ENCODE data around the gene PDE4D. TPM values are rescaled to one million over a fixed set of nuclear protein-coding genes. Genes with fewer than 3 reads are reported as not detected.

PDE4D gene
- total RNA-seq, 1 donor from 2014 or later, result 39.2 TPM

DNA sequence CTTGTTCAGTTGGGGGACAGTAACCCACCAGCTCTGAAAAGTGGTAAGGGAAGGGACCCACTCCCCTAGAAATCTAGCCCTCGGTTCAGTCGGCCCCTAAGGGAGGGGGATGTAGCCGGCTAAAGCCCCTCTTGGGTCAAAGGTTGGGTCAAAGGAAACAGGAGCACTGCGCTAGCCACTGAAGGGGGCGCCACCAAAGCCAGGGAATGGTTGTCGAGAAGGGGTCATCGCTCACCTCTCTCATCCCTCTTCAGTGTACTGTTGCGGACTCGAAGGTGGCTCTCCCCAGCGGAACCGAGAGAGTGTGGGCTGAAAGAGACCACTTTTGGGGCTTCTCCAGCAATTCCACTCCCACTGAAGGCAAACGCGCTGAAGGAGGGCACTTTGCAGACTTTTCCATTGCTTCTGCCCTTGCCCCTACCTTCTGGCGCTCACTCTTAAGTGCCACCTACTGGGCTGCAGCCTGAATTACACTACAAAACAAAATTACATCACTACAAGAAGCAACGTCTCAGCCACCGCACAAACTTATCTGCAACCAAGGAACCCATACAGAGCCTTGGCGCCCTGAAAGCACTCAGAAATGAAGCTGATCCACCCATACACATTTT, 396.9 kb downstream of the PDE4D start:
- Histone ChIP-seq H3K27me3 (ENCODE audit: control insufficient read depth, insufficient read depth, low read length) (no peaks in the 10 kb centered on the region), H3K36me3 (ENCODE audit: control insufficient read depth, insufficient read depth, low read length) (no peaks in the 10 kb centered on the region), H3K4me3 (ENCODE audit: low read depth, low read length) (no peak overlapping the region)
- TF ChIP-seq, protein P1, sequence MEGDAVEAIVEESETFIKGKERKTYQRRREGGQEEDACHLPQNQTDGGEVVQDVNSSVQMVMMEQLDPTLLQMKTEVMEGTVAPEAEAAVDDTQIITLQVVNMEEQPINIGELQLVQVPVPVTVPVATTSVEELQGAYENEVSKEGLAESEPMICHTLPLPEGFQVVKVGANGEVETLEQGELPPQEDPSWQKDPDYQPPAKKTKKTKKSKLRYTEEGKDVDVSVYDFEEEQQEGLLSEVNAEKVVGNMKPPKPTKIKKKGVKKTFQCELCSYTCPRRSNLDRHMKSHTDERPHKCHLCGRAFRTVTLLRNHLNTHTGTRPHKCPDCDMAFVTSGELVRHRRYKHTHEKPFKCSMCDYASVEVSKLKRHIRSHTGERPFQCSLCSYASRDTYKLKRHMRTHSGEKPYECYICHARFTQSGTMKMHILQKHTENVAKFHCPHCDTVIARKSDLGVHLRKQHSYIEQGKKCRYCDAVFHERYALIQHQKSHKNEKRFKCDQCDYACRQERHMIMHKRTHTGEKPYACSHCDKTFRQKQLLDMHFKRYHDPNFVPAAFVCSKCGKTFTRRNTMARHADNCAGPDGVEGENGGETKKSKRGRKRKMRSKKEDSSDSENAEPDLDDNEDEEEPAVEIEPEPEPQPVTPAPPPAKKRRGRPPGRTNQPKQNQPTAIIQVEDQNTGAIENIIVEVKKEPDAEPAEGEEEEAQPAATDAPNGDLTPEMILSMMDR (IDR thresholded peaks at IDR 0.05; ENCODE audit: insufficient read depth, low read length, poor library complexity, severe bottlenecking), result peak; percentile 22
- no peak for DNase-seq (ENCODE audit: low read depth)

DNA sequence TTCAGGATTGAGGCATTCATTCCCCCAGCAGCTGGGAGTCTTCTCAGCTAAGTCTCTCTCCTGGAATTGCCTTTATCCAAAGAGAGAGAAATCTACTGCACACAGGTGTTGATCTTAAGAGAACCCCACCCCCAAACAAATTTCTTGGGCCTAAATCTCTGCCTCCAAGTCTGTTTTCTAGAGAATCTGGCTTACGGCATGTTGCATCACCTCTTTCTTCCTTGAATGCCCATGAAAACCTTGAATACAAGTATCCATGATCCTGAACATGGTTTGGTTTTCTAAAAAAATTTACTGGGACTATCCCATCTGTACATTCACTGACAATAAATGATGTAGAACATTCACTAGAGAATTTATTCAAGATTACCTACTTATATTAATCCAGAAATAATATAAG, 401.6 kb downstream of the PDE4D start:
- TF ChIP-seq, protein P1 (IDR thresholded peaks at IDR 0.05; ENCODE audit: insufficient read depth, low read length, poor library complexity, severe bottlenecking), result no peak
- no peaks in the 10 kb centered on the region for H3K36me3 ChIP-seq (ENCODE audit: control insufficient read depth, insufficient read depth, low read length)
- no peaks in the 10 kb centered on the region for H3K27me3 ChIP-seq (ENCODE audit: control insufficient read depth, insufficient read depth, low read length)
- no peak for DNase-seq (ENCODE audit: low read depth)
- no peak overlapping the region for H3K4me3 ChIP-seq (ENCODE audit: low read depth, low read length)

DNA sequence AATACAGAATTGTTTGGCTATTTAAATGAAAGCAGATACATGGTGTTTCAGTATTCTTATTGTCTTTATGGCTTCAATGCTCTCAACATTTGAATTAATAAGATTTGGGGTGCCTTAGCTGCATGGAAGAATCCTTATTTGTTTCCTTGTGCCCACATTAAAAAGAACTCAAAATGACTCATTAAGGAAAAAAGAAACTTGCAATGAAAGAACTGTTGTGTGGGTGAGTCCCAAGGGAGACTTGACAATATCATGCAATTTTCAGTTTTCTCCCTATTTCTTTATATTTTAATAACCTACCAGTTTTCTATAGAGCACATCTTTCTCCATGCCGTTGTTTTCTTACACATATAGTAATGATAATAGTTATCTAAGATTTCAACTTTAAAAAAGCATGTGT, 404.0 kb downstream of the PDE4D start:
- no peak for DNase-seq (ENCODE audit: low read depth)
- H3K36me3 ChIP-seq (ENCODE audit: control insufficient read depth, insufficient read depth, low read length), result no peaks in the 10 kb centered on the region
- TF ChIP-seq, protein P1 (IDR thresholded peaks at IDR 0.05; ENCODE audit: insufficient read depth, low read length, poor library complexity, severe bottlenecking), result no peak

DNA sequence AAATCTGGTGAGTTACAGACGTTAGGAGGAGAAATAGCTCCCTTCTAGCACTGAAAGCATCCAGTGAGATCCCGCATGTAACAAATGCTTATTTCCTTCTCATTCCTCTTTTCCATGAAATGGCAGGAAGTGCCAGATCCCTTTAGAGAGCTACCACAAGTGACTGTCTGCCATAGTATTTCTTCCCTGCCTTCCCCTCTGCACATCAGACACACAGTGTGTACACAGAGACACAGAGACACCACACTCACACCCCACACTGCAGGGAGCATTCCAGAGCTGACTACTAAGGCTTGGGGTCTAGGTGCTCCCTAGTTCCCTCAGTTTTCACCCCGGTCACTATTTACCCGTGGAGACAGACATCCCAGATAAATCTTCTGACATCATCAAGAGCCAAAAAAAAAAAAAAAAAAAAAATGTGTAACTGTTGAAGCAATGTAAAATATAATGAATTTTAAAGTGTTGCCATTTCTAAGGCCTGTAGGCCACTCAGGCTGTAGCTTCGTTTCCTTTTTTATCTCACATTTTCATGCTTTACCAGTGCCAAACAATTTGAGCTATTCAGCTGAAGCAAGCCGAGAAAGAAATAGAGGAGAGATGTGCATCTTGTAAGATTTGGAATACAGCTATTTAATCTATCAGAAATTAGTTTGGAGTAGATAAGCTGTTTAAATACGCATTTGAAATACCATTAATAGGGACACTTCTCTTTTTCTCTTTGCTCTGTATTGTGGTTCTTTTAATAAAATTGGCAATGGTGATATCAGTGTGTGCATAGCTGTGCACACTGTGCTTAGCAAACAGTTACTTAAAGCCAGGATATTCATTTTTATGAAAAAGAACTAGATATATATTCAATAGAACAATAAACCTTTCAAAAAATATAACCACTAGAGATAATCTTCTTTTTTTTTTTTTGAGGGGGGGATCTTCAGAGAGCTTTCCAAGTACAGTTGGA, 405.5 kb downstream of the PDE4D start:
- Histone ChIP-seq H3K36me3 (ENCODE audit: control insufficient read depth, insufficient read depth, low read length) (no peaks in the 10 kb centered on the region), H3K4me3 (ENCODE audit: low read depth, low read length) (no peak overlapping the region), H3K27me3 (ENCODE audit: control insufficient read depth, insufficient read depth, low read length) (no peaks in the 10 kb centered on the region)
- TF ChIP-seq, protein P1 (IDR thresholded peaks at IDR 0.05; ENCODE audit: insufficient read depth, low read length, poor library complexity, severe bottlenecking), result no peak
- no peak for DNase-seq (ENCODE audit: low read depth)

More for the DNA sequence above, 404.0 kb downstream of the PDE4D start:
- Histone ChIP-seq H3K27me3 (ENCODE audit: control insufficient read depth, insufficient read depth, low read length) (no peaks in the 10 kb centered on the region), H3K4me3 (ENCODE audit: low read depth, low read length) (no peak overlapping the region)

DNA sequence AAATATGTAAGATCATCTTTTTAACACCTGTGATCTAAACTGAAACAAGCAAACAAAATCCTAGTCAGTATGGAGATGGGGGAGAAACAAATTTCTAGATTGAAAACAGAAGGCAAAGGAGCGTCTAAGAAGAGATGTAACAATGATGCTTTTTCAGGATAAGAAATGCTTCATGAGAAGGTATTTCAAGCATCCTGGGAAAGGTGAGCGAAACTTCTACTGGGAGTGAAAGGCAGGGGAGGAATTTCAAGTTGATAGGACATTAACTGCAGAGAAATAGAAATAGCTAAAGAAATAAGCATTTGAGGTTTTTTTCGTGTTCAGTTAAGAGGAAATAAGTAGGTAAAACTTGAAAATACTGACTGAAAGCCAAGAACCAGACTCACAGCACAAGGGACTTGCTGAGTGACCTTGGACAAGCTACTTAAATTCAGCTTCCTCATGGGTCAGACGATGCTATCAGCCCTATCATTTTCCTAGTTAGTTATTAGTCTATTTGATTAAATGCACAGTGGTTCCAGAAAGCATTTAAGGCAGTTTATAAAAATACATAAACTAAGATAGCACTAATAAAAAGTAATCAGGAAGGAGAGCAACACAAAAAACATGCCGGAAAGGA, 406.3 kb downstream of the PDE4D start:
- H3K36me3 ChIP-seq (ENCODE audit: control insufficient read depth, insufficient read depth, low read length), result no peaks in the 10 kb centered on the region
- TF ChIP-seq, protein P1 (IDR thresholded peaks at IDR 0.05; ENCODE audit: insufficient read depth, low read length, poor library complexity, severe bottlenecking), result no peak
- DNase-seq (ENCODE audit: low read depth), result no peak

More for the DNA sequence above, 406.3 kb downstream of the PDE4D start:
- Histone ChIP-seq H3K4me3 (ENCODE audit: low read depth, low read length) (no peak overlapping the region), H3K27me3 (ENCODE audit: control insufficient read depth, insufficient read depth, low read length) (no peaks in the 10 kb centered on the region)

All from kidney epithelial cell (primary cell).